Right forelimb (tissue), 1 donor: Measurements from ENCODE around the gene HBG1.

Source experiments
- DNase-seq: peaks from one replicate; pipeline ENCODE4 v3.0.0-alpha.2; 2018

HBG1 gene

GRCh38 chr11:5224538-5225479 lies 24.8 kb downstream of the HBG1 start:
- DNase-seq, result no peak

DNA sequence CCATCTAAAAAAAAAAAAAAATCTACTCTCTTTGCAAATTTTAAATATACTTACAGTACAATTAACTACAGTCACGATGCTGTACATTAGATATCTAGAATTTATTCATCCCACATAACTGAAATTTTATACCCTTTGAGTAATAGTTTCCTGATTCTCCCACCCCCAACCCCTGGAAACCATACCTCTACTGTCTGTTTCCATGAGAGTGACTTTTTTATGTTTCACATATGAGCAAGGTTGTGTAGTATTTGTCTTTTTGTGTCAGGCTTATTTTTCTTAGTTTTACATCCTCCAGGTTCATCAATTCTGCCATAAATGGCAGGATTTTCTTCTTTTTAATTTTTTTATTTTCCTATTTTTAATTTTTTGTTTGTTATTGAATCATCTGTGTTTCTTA lies 26.0 kb downstream of the HBG1 start:
- DNase-seq, result no peak

DNA sequence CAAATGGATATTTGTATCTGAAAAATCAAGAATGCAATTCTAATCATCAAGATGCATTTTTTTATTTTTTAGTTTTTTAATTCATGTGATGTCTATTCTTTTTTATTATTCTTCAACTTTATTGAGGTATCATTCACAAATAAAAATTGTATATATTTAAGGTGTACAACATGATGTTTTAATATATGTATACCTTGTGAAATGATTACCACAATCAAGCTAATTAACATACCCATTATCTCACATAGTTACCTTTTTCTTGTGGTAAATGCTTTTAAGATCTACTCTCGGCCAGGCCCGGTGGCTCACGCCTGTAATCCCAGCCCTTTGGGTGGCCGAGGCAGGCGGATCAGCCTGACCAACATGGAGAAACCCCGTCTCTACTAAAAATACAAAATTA lies 26.5 kb downstream of the HBG1 start:
- no peak for DNase-seq

DNA sequence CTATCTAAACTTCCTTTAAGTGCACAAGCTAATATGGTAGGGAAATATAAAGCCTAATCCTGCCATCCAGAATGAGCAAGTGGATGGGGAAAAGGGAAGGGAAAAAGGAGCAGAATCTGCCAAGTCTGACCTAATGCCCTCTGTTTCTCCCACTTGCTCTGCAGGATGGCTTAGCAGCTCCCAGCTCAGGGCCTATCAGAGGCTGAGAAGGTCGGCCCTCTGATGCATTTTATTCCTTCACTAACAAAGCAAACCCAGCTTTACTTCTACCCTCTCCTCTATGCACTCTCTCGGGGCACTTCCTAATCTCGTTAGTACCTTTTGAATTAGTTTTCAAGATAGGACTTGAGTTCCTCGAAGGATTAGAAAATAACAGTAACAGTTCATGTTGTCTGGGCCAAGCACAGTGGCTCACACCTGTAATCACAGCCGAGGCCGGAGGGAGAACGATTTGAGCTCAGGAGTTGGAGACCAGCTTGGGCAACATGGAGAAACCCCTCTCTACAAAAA lies 39.2 kb downstream of the HBG1 start:
- no peak for DNase-seq

- no peak for DNase-seq
Measured at GRCh38 chr11:5204787-5205186, 44.9 kb downstream of the HBG1 start.

- no peak for DNase-seq
Measured at GRCh38 chr11:5203366-5203765, 46.3 kb downstream of the HBG1 start.

DNA sequence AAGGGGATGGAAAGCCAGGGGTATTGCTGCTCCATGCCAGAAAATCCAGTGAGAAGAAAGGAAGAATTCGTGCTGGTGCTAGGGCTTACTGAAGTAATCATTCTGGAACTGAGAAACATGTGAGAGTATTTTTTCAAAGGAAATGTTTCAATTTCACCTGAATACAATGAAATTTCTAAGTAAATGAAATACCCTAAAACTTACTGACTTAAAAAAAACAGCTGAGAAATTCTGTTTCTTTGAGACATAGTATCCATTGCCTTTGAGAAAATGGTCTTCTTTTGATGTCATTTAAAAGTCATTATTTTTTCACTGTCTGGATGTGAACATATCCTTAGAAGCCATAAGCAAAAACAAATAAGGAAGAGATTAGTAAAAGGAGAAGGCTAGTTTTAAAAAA lies 49.1 kb downstream of the HBG1 start, which contains the start of gene OR51V1:
Gene OR51V1 (minus strand): TSS at position 101 of the 400 bp plus-strand sequence. CDS start 0 bp downstream, at position 101.
- no peak for DNase-seq

DNA sequence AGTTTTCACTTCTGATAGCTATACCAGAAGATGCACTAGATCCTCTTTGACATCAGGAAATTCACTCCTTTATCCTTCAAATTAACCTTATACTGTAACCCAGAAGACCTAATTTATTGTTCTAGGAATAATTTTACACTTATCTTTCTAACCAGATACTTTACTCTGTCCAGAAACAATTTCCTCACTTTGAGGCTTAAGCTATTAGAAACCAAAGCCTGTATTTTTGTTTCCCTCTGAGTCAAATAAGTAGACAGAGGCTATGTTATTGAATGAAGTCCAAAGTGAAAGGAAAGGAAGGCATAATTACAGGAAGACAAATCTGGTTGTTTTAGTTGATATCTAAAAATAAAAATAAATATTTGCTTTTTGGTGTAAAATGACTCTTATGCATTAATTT lies 51.4 kb downstream of the HBG1 start:
- no peak for DNase-seq
